NCI-H1417 (cell line): ENCODE data around the gene CEBPZOS.
"Not testable (repeated sequence)": the region's sequence is repeated elsewhere in the genome, so short reads cannot be mapped to it uniquely, and the experiment has no call there.

Source experiments
- DNase-seq, 3 experiments: peaks; one replicate each; lab custom pipeline; 2025; lab: John Stamatoyannopoulos, UW

Gene CEBPZOS

GRCh38 chr2:37191253-37191652 is 5.0 kb upstream of the CEBPZOS start:
- no peak for DNase-seq

GRCh38 chr2:37191747-37192146 is 4.5 kb upstream of the CEBPZOS start:
- DNase-seq: no peak

GRCh38 chr2:37192551-37192950 is 3.7 kb upstream of the CEBPZOS start:
- DNase-seq: no peak

- DNase-seq: not testable (repeated sequence)
Observed at GRCh38 chr2:37195862-37196319, 405 bp upstream of the CEBPZOS start.

- no peak for DNase-seq
Observed at GRCh38 chr2:37198681-37199065, 2.4 kb downstream of the CEBPZOS start.

- no peak for DNase-seq
Observed at GRCh38 chr2:37201208-37201607, 4.9 kb downstream of the CEBPZOS start.

- DNase-seq: peak in 1 of 3 experiments; percentile 6
Observed at GRCh38 chr2:37201766-37202165, 5.5 kb downstream of the CEBPZOS start.

- DNase-seq: no peak
Observed at GRCh38 chr2:37203708-37204107, 7.4 kb downstream of the CEBPZOS start.

- not testable (repeated sequence) for DNase-seq
Observed at GRCh38 chr2:37205071-37205661, 8.9 kb downstream of the CEBPZOS start.

GRCh38 chr2:37205689-37206341 is 9.5 kb downstream of the CEBPZOS start:
- DNase-seq: no peak

- DNase-seq: not testable (repeated sequence)
Observed at GRCh38 chr2:37206760-37207159, 10.5 kb downstream of the CEBPZOS start.

- no peak for DNase-seq
Observed at GRCh38 chr2:37211212-37211611, 14.9 kb downstream of the CEBPZOS start.

GRCh38 chr2:37211939-37212338 is 15.6 kb downstream of the CEBPZOS start:
- no peak for DNase-seq

GRCh38 chr2:37215250-37215649 is 19.0 kb downstream of the CEBPZOS start:
- no peak for DNase-seq

GRCh38 chr2:37219046-37219445 is 22.8 kb downstream of the CEBPZOS start:
- no peak for DNase-seq

GRCh38 chr2:37223131-37223530 is 26.8 kb downstream of the CEBPZOS start:
- DNase-seq: no peak

GRCh38 chr2:37224063-37224462 is 27.8 kb downstream of the CEBPZOS start:
- DNase-seq: no peak

- DNase-seq: not testable (repeated sequence)
Observed at GRCh38 chr2:37225129-37225528, 28.8 kb downstream of the CEBPZOS start.

GRCh38 chr2:37226863-37227262 is 30.6 kb downstream of the CEBPZOS start:
- no peak for DNase-seq

- no peak for DNase-seq
Observed at GRCh38 chr2:37228788-37229187, 32.5 kb downstream of the CEBPZOS start.

- peak in 1 of 3 experiments; percentile 59 for DNase-seq
Observed at GRCh38 chr2:37230581-37230980, 34.3 kb downstream of the CEBPZOS start.

- peak; percentile 92 to 97 (median 94) for DNase-seq
Observed at GRCh38 chr2:37231241-37232130, 35.2 kb downstream of the CEBPZOS start, which contains the start of the genes CEBPZ and NDUFAF7. Gene CEBPZ, minus strand, starts transcription at chr2:37231596. Its CDS starts 29 bp downstream, at chr2:37231567. Gene NDUFAF7, plus strand, starts transcription at chr2:37231658. Its CDS starts 48 bp downstream, at chr2:37231706.
